ENCODE results near the gene RNF224.
"Not testable (repeated sequence)": the region's sequence is repeated elsewhere in the genome, so short reads cannot be mapped to it uniquely, and the experiment has no call there.

The RNF224 gene

GRCh38 chr9:137228968-137229896 lies 1.9 kb downstream of the RNF224 start:
- DNase-seq, result no peak

GRCh38 chr9:137229903-137230704 lies 2.8 kb downstream of the RNF224 start:
- DNase-seq, result no peak

GRCh38 chr9:137230705-137231371 lies 3.5 kb downstream of the RNF224 start, which contains the start of gene SLC34A3:
Gene SLC34A3, plus strand, starts transcription at chr9:137230901. Its CDS starts 802 bp downstream, at chr9:137231703.
- DNase-seq, result no peak

GRCh38 chr9:137231372-137232039 lies 4.2 kb downstream of the RNF224 start:
- no peak for DNase-seq

GRCh38 chr9:137232101-137232500 lies 4.8 kb downstream of the RNF224 start:
- no peak for DNase-seq

GRCh38 chr9:137232510-137232909 lies 5.2 kb downstream of the RNF224 start:
- DNase-seq, result no peak

GRCh38 chr9:137233143-137233980 lies 6.1 kb downstream of the RNF224 start:
- DNase-seq, result no peak

GRCh38 chr9:137234055-137234697 lies 6.9 kb downstream of the RNF224 start:
- DNase-seq, result no peak

- no peak for DNase-seq
Observed at GRCh38 chr9:137234758-137235423, 7.6 kb downstream of the RNF224 start.

GRCh38 chr9:137235424-137236237 lies 8.3 kb downstream of the RNF224 start:
- no peak for DNase-seq

- peak; percentile 90 for DNase-seq
Observed at GRCh38 chr9:137236238-137236935, 9.1 kb downstream of the RNF224 start.

- DNase-seq, result no peak
Observed at GRCh38 chr9:137236936-137237421, 9.7 kb downstream of the RNF224 start.

- DNase-seq, result no peak
Observed at GRCh38 chr9:137237759-137238726, 10.7 kb downstream of the RNF224 start.

GRCh38 chr9:137239541-137240200 lies 12.4 kb downstream of the RNF224 start:
- not testable (repeated sequence) for DNase-seq

GRCh38 chr9:137240318-137240840 lies 13.1 kb downstream of the RNF224 start:
- DNase-seq, result peak; percentile 65

- peak; percentile 94 for DNase-seq
Observed at GRCh38 chr9:137240841-137241489, 13.7 kb downstream of the RNF224 start, which contains the start of gene TUBB4B. Gene TUBB4B, plus strand, starts transcription at chr9:137241287. Its CDS starts 74 bp downstream, at chr9:137241361.
